IMR-90 (cell line): Measurements from ENCODE around the gene SMIM33. TPM values are rescaled to one million over a fixed set of nuclear protein-coding genes. Genes with fewer than 3 reads are reported as not detected.

ENCODE experiments used
- ATAC-seq: fragments of 200-7000 bp; cut with Tn5 transposase; 2 replicates; pipeline ENCODE4 v1.9.1; 2020; ENCODE audit warnings: low read depth, mild to moderate bottlenecking, moderate library complexity
- BruUV-seq: library from RNA; stranded (reverse); fragments of 400-500 nt; replicated peaks from 2 replicates; lab custom pipeline; 2021; lab: Mats Ljungman, UMichigan
- CTCF ChIA-PET: fragments of 300-600 bp; formaldehyde crosslinking; extraction: SDS; loops from one replicate; lab custom pipeline; 2021; ENCODE audit warnings: antibody characterized with exemption; lab: Yijun Ruan, JAX
- POLR2A ChIA-PET: fragments of 300-600 bp; sonication (Branson Sonifier 250); formaldehyde crosslinking; loops from one replicate; lab custom pipeline; 2022; ENCODE audit warnings: antibody characterized with exemption; ENCODE audit not compliant: unreplicated experiment; lab: Charles Lee
- DNase-seq: peaks from one replicate; pipeline ENCODE4 v3.0.0; 2013
- H2AFZ ChIP-seq: replicated peaks from 2 replicates; pipeline ENCODE3; 2013; ENCODE audit warnings: low read length, mild to moderate bottlenecking; ENCODE audit not compliant: poor library complexity
- H2AK5ac ChIP-seq: 2 replicates; pipeline ENCODE4 v1.6.1; 2013; ENCODE audit warnings: low read depth, low read length, inconsistent platforms
- H2AK9ac ChIP-seq: replicated peaks from 2 replicates; pipeline ENCODE3; 2013; ENCODE audit warnings: mild to moderate bottlenecking, low read depth, low read length, moderate library complexity; ENCODE audit not compliant: poor library complexity
- H2BK120ac ChIP-seq: 2 replicates; pipeline ENCODE4 v1.6.1; 2013; ENCODE audit warnings: low read depth, low read length, inconsistent platforms
- H2BK15ac ChIP-seq: 3 replicates; pipeline ENCODE4 v1.6.1; 2013; ENCODE audit warnings: low read depth, low read length, inconsistent platforms
- H2BK20ac ChIP-seq: 2 replicates; pipeline ENCODE4 v1.6.1; 2013; ENCODE audit warnings: low read depth, mild to moderate bottlenecking, inconsistent platforms, low read length, moderate library complexity
- H2BK5ac ChIP-seq: 2 replicates; pipeline ENCODE4 v1.6.1; 2013; ENCODE audit warnings: mild to moderate bottlenecking, low read depth, low read length, inconsistent platforms; ENCODE audit not compliant: poor library complexity, severe bottlenecking
- H3K14ac ChIP-seq: replicated peaks from 2 replicates; pipeline ENCODE4 v1.6.1; 2013; ENCODE audit warnings: low read depth, low read length, inconsistent platforms
- H3K18ac ChIP-seq: 2 replicates; pipeline ENCODE4 v1.6.1; 2013; ENCODE audit warnings: low read depth, low read length, control low read depth
- H3K23ac ChIP-seq: 2 replicates; pipeline ENCODE4 v1.6.1; 2013; ENCODE audit warnings: low read depth, low read length, inconsistent platforms
- H3K27ac ChIP-seq: 2 replicates; pipeline ENCODE4 v1.5.1; 2013; ENCODE audit warnings: mild to moderate bottlenecking, control low read depth, low read length; ENCODE audit not compliant: insufficient read depth
- H3K27me3 ChIP-seq: 2 replicates; pipeline ENCODE4 v1.6.1; 2013; ENCODE audit warnings: low read length; ENCODE audit not compliant: control insufficient read depth, insufficient read depth
- H3K36me3 ChIP-seq: 2 replicates; pipeline ENCODE4 v1.6.1; 2013; ENCODE audit warnings: low read length, mixed read lengths; ENCODE audit not compliant: control insufficient read depth, insufficient read depth
- H3K4ac ChIP-seq: 2 replicates; pipeline ENCODE4 v1.6.1; 2013; ENCODE audit warnings: low read depth, low read length, inconsistent platforms
- H3K4me1 ChIP-seq: 2 replicates; pipeline ENCODE4 v1.6.1; 2013; ENCODE audit warnings: low read length, mixed read lengths; ENCODE audit not compliant: control insufficient read depth, insufficient read depth
- H3K4me2 ChIP-seq: 2 replicates; pipeline ENCODE4 v1.6.1; 2013; ENCODE audit warnings: low read depth, mild to moderate bottlenecking, control low read depth, low read length, moderate library complexity
- H3K4me3 ChIP-seq: 2 replicates; pipeline ENCODE4 v1.5.1; 2013; ENCODE audit warnings: low read depth, mild to moderate bottlenecking, control low read depth, low read length, moderate library complexity; ENCODE audit not compliant: insufficient read depth
- H3K56ac ChIP-seq: 2 replicates; pipeline ENCODE4 v1.6.1; 2013; ENCODE audit warnings: low read length, inconsistent platforms; ENCODE audit not compliant: insufficient read depth; ENCODE audit errors: extremely low read depth
- H3K79me1 ChIP-seq, 2 experiments: 2 replicates each; pipeline ENCODE4 v1.6.1; 2013; ENCODE audit warnings: low read length in 2 of 2, inconsistent platforms in 1 of 2, low read depth in 1 of 2
- H3K9ac ChIP-seq: 2 replicates; pipeline ENCODE4 v1.6.1; 2013; ENCODE audit warnings: low read depth, low read length, control low read depth
- H3K9me1 ChIP-seq: 2 replicates; pipeline ENCODE4 v1.6.1; 2013; ENCODE audit warnings: low read length, inconsistent platforms; ENCODE audit not compliant: insufficient read depth
- H3K9me3 ChIP-seq: 2 replicates; pipeline ENCODE4 v1.6.1; 2013; ENCODE audit warnings: low read length; ENCODE audit not compliant: control insufficient read depth, insufficient read depth
- H4K20me1 ChIP-seq: 2 replicates; pipeline ENCODE4 v1.6.1; 2013; ENCODE audit warnings: low read length, inconsistent platforms; ENCODE audit not compliant: insufficient read depth
- H4K5ac ChIP-seq: 2 replicates; pipeline ENCODE4 v1.6.1; 2013; ENCODE audit warnings: mild to moderate bottlenecking, low read depth, low read length, control low read depth
- H4K8ac ChIP-seq, 2 experiments: 2 replicates each; pipeline ENCODE4 v1.6.1; 2013; ENCODE audit warnings: low read depth in 2 of 2, low read length in 2 of 2, control low read depth in 1 of 2, inconsistent platforms in 1 of 2
- H4K91ac ChIP-seq: 2 replicates; pipeline ENCODE4 v1.6.1; 2013; ENCODE audit warnings: low read depth, low read length, inconsistent platforms; ENCODE audit not compliant: insufficient read depth
- BHLHE40 ChIP-seq: fragments of 150-350 bp; IDR thresholded peaks from 2 replicates; pipeline ENCODE4 v1.6.1; 2016; ENCODE audit warnings: mild to moderate bottlenecking, low read depth, low read length
- CEBPB ChIP-seq: IDR thresholded peaks from 2 replicates; pipeline ENCODE4 v1.6.1; 2012; ENCODE audit warnings: low read depth, low read length, improper control_type of control experiment
- CHD1 ChIP-seq: IDR thresholded peaks from 2 replicates; pipeline ENCODE4 v1.6.1; 2012; ENCODE audit warnings: low read depth, low read length, improper control_type of control experiment
- ELK1 ChIP-seq: fragments of 150-350 bp; IDR thresholded peaks from 2 replicates; pipeline ENCODE4 v1.6.1; 2016; ENCODE audit warnings: low read depth, mild to moderate bottlenecking, low read length, moderate library complexity, borderline replicate concordance
- FOS ChIP-seq: fragments of 150-350 bp; IDR thresholded peaks from 2 replicates; pipeline ENCODE4 v1.6.1; 2016; ENCODE audit warnings: low read depth, low read length
- MAFK ChIP-seq: IDR thresholded peaks from 2 replicates; pipeline ENCODE4 v1.6.1; 2012; ENCODE audit warnings: low read depth, low read length, improper control_type of control experiment
- MAZ ChIP-seq: IDR thresholded peaks from 2 replicates; pipeline ENCODE4 v1.6.1; 2012; ENCODE audit warnings: low read depth, mild to moderate bottlenecking, low read length, improper control_type of control experiment, moderate library complexity, borderline replicate concordance
- RAD21 ChIP-seq: IDR thresholded peaks from 2 replicates; pipeline ENCODE4 v1.6.1; 2012; ENCODE audit warnings: low read length, improper control_type of control experiment
- RCOR1 ChIP-seq: IDR thresholded peaks from 2 replicates; pipeline ENCODE4 v1.6.1; 2012; ENCODE audit warnings: mild to moderate bottlenecking, low read length, improper control_type of control experiment; ENCODE audit not compliant: insufficient replicate concordance
- SMC3 ChIP-seq: fragments of 150-350 bp; IDR thresholded peaks from 2 replicates; pipeline ENCODE4 v1.6.1; 2016; ENCODE audit warnings: low read depth, mild to moderate bottlenecking, antibody characterized with exemption, low read length, moderate library complexity
- WGBS, 2 experiments: methylation state at CpG; one replicate each; pipeline versions ENCODE4 v1.1.5 to v1.1.7; 2013; ENCODE audit warnings: missing lambda C conversion rate in 2 of 2; ENCODE audit not compliant: insufficient read length in 1 of 2; ENCODE audit errors: extremely low coverage in 2 of 2; 5-methylcytosine and 5-hydroxymethylcytosine counted together
- dilution Hi-C: fragments of 300-500 bp; cut with HindIII; formaldehyde crosslinking; loops from one replicate; pipeline ENCODE4 v1.14.3; 2018; ENCODE audit warnings: low sequenced_read_pairs; ENCODE audit not compliant: unreplicated experiment
- in situ Hi-C: fragments of 300-500 bp; cut with MboI; formaldehyde crosslinking; loops from 3 replicates; pipeline ENCODE4 v1.14.3; 2019; ENCODE audit warnings: low sequenced_read_pairs, inconsistent platforms, mixed read lengths
- intact Hi-C: fragments of 100-400 bp; cut with micrococcal nuclease; formaldehyde crosslinking; loops from 2 replicates; pipeline ENCODE4 v1.10.0; 2022
- polyA plus RNA-seq, 3 experiments: library from polyadenylated mRNA; depleted of rRNA; stranded (reverse); fragments of >200 nt; gene quantifications; 2 replicates each; pipeline ENCODE4 v1.2.3, GENCODE V29; 2012; ENCODE audit warnings: low replicate concordance in 1 of 3
- total RNA-seq: library from RNA; depleted of rRNA; stranded (reverse); fragments of >200 nt; gene quantifications from 2 replicates; pipeline ENCODE4 v1.2.3, GENCODE V29; 2012
- TF ChIP-seq, protein P1 (sequence below): fragments of 150-350 bp; IDR thresholded peaks from 2 replicates; pipeline ENCODE4 v1.6.1; 2017; ENCODE audit warnings: mild to moderate bottlenecking, antibody characterized with exemption, low read length, low read depth
- TF ChIP-seq, protein P2 (sequence below): conservative IDR thresholded peaks from 2 replicates; pipeline ENCODE4 v1.5.1; 2012; ENCODE audit warnings: mild to moderate bottlenecking, low read depth, low read length, improper control_type of control experiment

Gene SMIM33
- total and polyA plus RNA-seq, 2 of the 4 experiments (the other 2 are of a cell fraction): not detected

DNA sequence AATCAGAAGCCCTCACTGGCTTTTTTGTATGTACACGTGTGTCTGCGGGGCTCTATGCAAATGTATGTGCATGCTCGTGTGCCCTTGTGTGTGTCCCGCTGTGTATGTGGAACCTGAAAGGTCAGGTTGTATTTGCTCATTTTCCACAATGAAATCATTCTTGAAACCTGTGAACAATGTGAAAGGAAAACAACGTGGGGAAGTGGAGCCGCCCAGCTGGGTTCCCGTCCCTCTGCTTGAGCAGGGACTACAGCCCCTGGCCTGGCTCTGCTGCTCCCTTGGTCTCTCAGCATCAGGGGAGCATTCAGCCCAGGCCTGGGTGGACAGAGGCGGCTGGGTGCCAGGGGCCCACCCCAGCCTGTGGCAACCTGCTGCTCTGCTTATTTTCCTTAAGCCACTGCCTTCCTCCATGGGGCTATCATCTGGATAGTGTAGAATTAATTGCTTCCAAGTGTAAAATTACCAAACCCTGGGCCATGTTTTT is 11.3 kb upstream of the SMIM33 start:
- Histone ChIP-seq H2AK9ac (peak overlapping the region; percentile 83), H3K4ac (peak overlapping the region; percentile 90; the same call in 1 of the 2 replicates), H4K8ac (peak overlapping the region in 1 of 2 experiments; percentile 89; a peak in 1 of 4 replicates), H2AFZ (peak overlapping the region; percentile 45), H3K27ac (no peak overlapping the region), H3K14ac (0 out of 2 replicates have a peak overlapping the region, but pooled peaks have one; percentile 14), H3K79me1 (no peaks in the 10 kb centered on the region; a peak in 1 of 4 replicates), H3K27me3 (no peaks in the 10 kb centered on the region), H2AK5ac (peak overlapping the region; percentile 83), H3K4me3 (no peak overlapping the region), H4K20me1 (no peaks in the 10 kb centered on the region), H4K91ac (no peak overlapping the region), H3K4me2 (no peak overlapping the region), H2BK15ac (peak overlapping the region; percentile 50; the same call in 1 of the 3 replicates), H3K9me1 (peaks cover 25% of the 10 kb centered on the region), H3K18ac (no peak overlapping the region), H3K36me3 (no peaks in the 10 kb centered on the region), H3K23ac (0 out of 2 replicates have a peak overlapping the region, but pooled peaks have one; percentile 29), H3K9me3 (no peaks in the 10 kb centered on the region), H2BK5ac (no peak overlapping the region), H3K4me1 (peaks cover 23% of the 10 kb centered on the region), H2BK20ac (peak overlapping the region; percentile 84), H3K56ac (no peak overlapping the region), H2BK120ac (peak overlapping the region; percentile 63), H3K9ac (no peak overlapping the region), H4K5ac (no peak overlapping the region)
- dilution Hi-C loops: no loop called here
- TF ChIP-seq ELK1 (no peak), CEBPB (no peak), BHLHE40 (no peak), SMC3 (no peak), CHD1 (no peak), MAFK (no peak), MAZ (no peak), FOS (no peak), RCOR1 (no peak), RAD21 (no peak)
- TF ChIP-seq, protein P1, sequence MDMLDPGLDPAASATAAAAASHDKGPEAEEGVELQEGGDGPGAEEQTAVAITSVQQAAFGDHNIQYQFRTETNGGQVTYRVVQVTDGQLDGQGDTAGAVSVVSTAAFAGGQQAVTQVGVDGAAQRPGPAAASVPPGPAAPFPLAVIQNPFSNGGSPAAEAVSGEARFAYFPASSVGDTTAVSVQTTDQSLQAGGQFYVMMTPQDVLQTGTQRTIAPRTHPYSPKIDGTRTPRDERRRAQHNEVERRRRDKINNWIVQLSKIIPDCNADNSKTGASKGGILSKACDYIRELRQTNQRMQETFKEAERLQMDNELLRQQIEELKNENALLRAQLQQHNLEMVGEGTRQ: no peak
- TF ChIP-seq, protein P2, sequence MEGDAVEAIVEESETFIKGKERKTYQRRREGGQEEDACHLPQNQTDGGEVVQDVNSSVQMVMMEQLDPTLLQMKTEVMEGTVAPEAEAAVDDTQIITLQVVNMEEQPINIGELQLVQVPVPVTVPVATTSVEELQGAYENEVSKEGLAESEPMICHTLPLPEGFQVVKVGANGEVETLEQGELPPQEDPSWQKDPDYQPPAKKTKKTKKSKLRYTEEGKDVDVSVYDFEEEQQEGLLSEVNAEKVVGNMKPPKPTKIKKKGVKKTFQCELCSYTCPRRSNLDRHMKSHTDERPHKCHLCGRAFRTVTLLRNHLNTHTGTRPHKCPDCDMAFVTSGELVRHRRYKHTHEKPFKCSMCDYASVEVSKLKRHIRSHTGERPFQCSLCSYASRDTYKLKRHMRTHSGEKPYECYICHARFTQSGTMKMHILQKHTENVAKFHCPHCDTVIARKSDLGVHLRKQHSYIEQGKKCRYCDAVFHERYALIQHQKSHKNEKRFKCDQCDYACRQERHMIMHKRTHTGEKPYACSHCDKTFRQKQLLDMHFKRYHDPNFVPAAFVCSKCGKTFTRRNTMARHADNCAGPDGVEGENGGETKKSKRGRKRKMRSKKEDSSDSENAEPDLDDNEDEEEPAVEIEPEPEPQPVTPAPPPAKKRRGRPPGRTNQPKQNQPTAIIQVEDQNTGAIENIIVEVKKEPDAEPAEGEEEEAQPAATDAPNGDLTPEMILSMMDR: no peak
- DNase-seq (no peak), ATAC-seq (no peak)
- intact Hi-C loops: no loop called here
- in situ Hi-C loops: no loop called here
- ChIA-PET CTCF (no interaction called here), POLR2A (no interaction called here)
- 100% methylated on average over 2 of the region's 8 CpGs; no CpG with 5 or more reads in 1 of the 2 experiments for WGBS, 2 experiments
- BruUV-seq: no TSS peak
